ENCODE data around the gene GIGYF1. TPM values are rescaled to one million over a fixed set of nuclear protein-coding genes. Genes with fewer than 3 reads are reported as not detected.

Gene GIGYF1
- total and polyA plus RNA-seq, 5 donors from 2014 or later = 0.71 to 82.4 (median 0.76) TPM

GRCh38 chr7:100686201-100686821 lies 7.7 kb downstream of the GIGYF1 start:
- H3K27ac ChIP-seq (ENCODE audit: insufficient read depth, low read length, poor library complexity, severe bottlenecking) = no peak overlapping the region
- no peaks in the 10 kb centered on the region for H3K9me3 ChIP-seq (ENCODE audit: control insufficient read depth in 2 of 2, low read length in 2 of 2)
- no peak overlapping the region for H3K4me3 ChIP-seq (ENCODE audit: low read depth, low read length)
- ATAC-seq (ENCODE audit: low read depth in 2 of 2) (no peak), DNase-seq (no peak)
- peaks cover 14% of the 10 kb centered on the region for H3K36me3 Mint-ChIP-seq
- no peaks in the 10 kb centered on the region for H3K27me3 ChIP-seq (ENCODE audit: control insufficient read depth, insufficient read depth, low read length)
- no peaks in the 10 kb centered on the region for H3K9me3 Mint-ChIP-seq
- H3K4me3 Mint-ChIP-seq = peak overlapping the region in 1 of 4 donors; percentile 61
- H3K4me1 Mint-ChIP-seq = peaks cover 0 to 27% (median 7%) of the 10 kb centered on the region in 4 donors
- H3K27me3 Mint-ChIP-seq = no peaks in the 10 kb centered on the region
- no peak overlapping the region for H3K27ac Mint-ChIP-seq
- peaks cover 53% of the 10 kb centered on the region for H3K36me3 ChIP-seq (ENCODE audit: control insufficient read depth, insufficient read depth, low read length)
- peaks cover 19% of the 10 kb centered on the region for H3K4me1 ChIP-seq (ENCODE audit: control insufficient read depth, insufficient read depth, low read length, poor library complexity, severe bottlenecking)

GRCh38 chr7:100685631-100686145 lies 8.4 kb downstream of the GIGYF1 start:
- H3K27me3 ChIP-seq (ENCODE audit: control insufficient read depth, insufficient read depth, low read length) = no peaks in the 10 kb centered on the region
- H3K9me3 ChIP-seq (ENCODE audit: control insufficient read depth in 2 of 2, low read length in 2 of 2) = no peaks in the 10 kb centered on the region
- Mint-ChIP-seq H3K27ac (no peak overlapping the region), H3K36me3 (peaks cover 14% of the 10 kb centered on the region), H3K9me3 (no peaks in the 10 kb centered on the region), H3K4me1 (peaks cover 0 to 31% (median 7%) of the 10 kb centered on the region in 4 donors), H3K27me3 (no peaks in the 10 kb centered on the region), H3K4me3 (peak overlapping the region in 1 of 4 donors; percentile 46)
- H3K4me3 ChIP-seq (ENCODE audit: low read depth, low read length) = no peak overlapping the region
- no peak overlapping the region for H3K27ac ChIP-seq (ENCODE audit: insufficient read depth, low read length, poor library complexity, severe bottlenecking)
- DNase-seq (no peak), ATAC-seq (ENCODE audit: low read depth in 2 of 2) (no peak)
- peaks cover 53% of the 10 kb centered on the region for H3K36me3 ChIP-seq (ENCODE audit: control insufficient read depth, insufficient read depth, low read length)
- peaks cover 19% of the 10 kb centered on the region for H3K4me1 ChIP-seq (ENCODE audit: control insufficient read depth, insufficient read depth, low read length, poor library complexity, severe bottlenecking)

- H3K9me3 Mint-ChIP-seq = peaks cover 0 to 1% (median 0%) of the 10 kb centered on the region in 7 donors
Observed at GRCh38 chr7:100685049-100685605, 8.9 kb downstream of the GIGYF1 start.

GRCh38 chr7:100684534-100685042 lies 9.5 kb downstream of the GIGYF1 start:
- peaks cover 0 to 1% (median 0%) of the 10 kb centered on the region in 7 donors for H3K9me3 Mint-ChIP-seq
- H3K4me3 Mint-ChIP-seq = no peak overlapping the region
- ATAC-seq (ENCODE audit: low read depth in 2 of 2) (no peak), DNase-seq (no peak)
- H3K36me3 Mint-ChIP-seq = peaks cover 14% of the 10 kb centered on the region
- Histone ChIP-seq H3K9me3 (ENCODE audit: control insufficient read depth in 2 of 2, low read length in 2 of 2) (no peaks in the 10 kb centered on the region), H3K36me3 (ENCODE audit: control insufficient read depth, insufficient read depth, low read length) (peaks cover 51% of the 10 kb centered on the region), H3K27ac (ENCODE audit: insufficient read depth, low read length, poor library complexity, severe bottlenecking) (no peak overlapping the region), H3K4me3 (ENCODE audit: low read depth, low read length) (no peak overlapping the region), H3K27me3 (ENCODE audit: control insufficient read depth, insufficient read depth, low read length) (no peaks in the 10 kb centered on the region), H3K4me1 (ENCODE audit: control insufficient read depth, insufficient read depth, low read length, poor library complexity, severe bottlenecking) (peaks cover 26% of the 10 kb centered on the region)
- no peaks in the 10 kb centered on the region for H3K27me3 Mint-ChIP-seq
- no peak overlapping the region for H3K27ac Mint-ChIP-seq
- H3K4me1 Mint-ChIP-seq = peaks cover 4 to 37% (median 9%) of the 10 kb centered on the region in 4 donors

More at GRCh38 chr7:100685049-100685605, 8.9 kb downstream of the GIGYF1 start:
- H3K4me3 Mint-ChIP-seq = no peak overlapping the region
- H3K4me3 ChIP-seq (ENCODE audit: low read depth, low read length) = no peak overlapping the region
- H3K27ac ChIP-seq (ENCODE audit: insufficient read depth, low read length, poor library complexity, severe bottlenecking) = no peak overlapping the region
- peaks cover 53% of the 10 kb centered on the region for H3K36me3 ChIP-seq (ENCODE audit: control insufficient read depth, insufficient read depth, low read length)
- no peaks in the 10 kb centered on the region for H3K27me3 Mint-ChIP-seq
- peaks cover 22% of the 10 kb centered on the region for H3K4me1 ChIP-seq (ENCODE audit: control insufficient read depth, insufficient read depth, low read length, poor library complexity, severe bottlenecking)
- DNase-seq = no peak
- no peak for ATAC-seq (ENCODE audit: low read depth in 2 of 2)
- H3K27me3 ChIP-seq (ENCODE audit: control insufficient read depth, insufficient read depth, low read length) = no peaks in the 10 kb centered on the region
- no peaks in the 10 kb centered on the region for H3K9me3 ChIP-seq (ENCODE audit: control insufficient read depth in 2 of 2, low read length in 2 of 2)
- peaks cover 3 to 36% (median 10%) of the 10 kb centered on the region in 4 donors for H3K4me1 Mint-ChIP-seq
- H3K27ac Mint-ChIP-seq = peak overlapping the region in 1 of 3 donors; percentile 55
- peaks cover 14% of the 10 kb centered on the region for H3K36me3 Mint-ChIP-seq

GRCh38 chr7:100683659-100684533 lies 10.2 kb downstream of the GIGYF1 start:
- Mint-ChIP-seq H3K36me3 (peaks cover 12% of the 10 kb centered on the region), H3K4me1 (peaks cover 4 to 37% (median 9%) of the 10 kb centered on the region in 4 donors), H3K27ac (no peak overlapping the region), H3K27me3 (no peaks in the 10 kb centered on the region), H3K9me3 (peaks cover 0 to 1% (median 0%) of the 10 kb centered on the region in 7 donors), H3K4me3 (no peak overlapping the region)
- H3K27ac ChIP-seq (ENCODE audit: insufficient read depth, low read length, poor library complexity, severe bottlenecking) = no peak overlapping the region
- ATAC-seq (ENCODE audit: low read depth in 2 of 2) = no peak
- no peak overlapping the region for H3K4me3 ChIP-seq (ENCODE audit: low read depth, low read length)
- no peaks in the 10 kb centered on the region for H3K9me3 ChIP-seq (ENCODE audit: control insufficient read depth in 2 of 2, low read length in 2 of 2)
- H3K4me1 ChIP-seq (ENCODE audit: control insufficient read depth, insufficient read depth, low read length, poor library complexity, severe bottlenecking) = peaks cover 28% of the 10 kb centered on the region
- H3K36me3 ChIP-seq (ENCODE audit: control insufficient read depth, insufficient read depth, low read length) = peaks cover 49% of the 10 kb centered on the region
- H3K27me3 ChIP-seq (ENCODE audit: control insufficient read depth, insufficient read depth, low read length) = no peaks in the 10 kb centered on the region
- DNase-seq = no peak

- peaks cover 8% of the 10 kb centered on the region for H3K36me3 Mint-ChIP-seq
- peaks cover 4 to 36% (median 10%) of the 10 kb centered on the region in 4 donors for H3K4me1 Mint-ChIP-seq
- peaks cover 27% of the 10 kb centered on the region for H3K4me1 ChIP-seq (ENCODE audit: control insufficient read depth, insufficient read depth, low read length, poor library complexity, severe bottlenecking)
- H3K36me3 ChIP-seq (ENCODE audit: control insufficient read depth, insufficient read depth, low read length) = peaks cover 46% of the 10 kb centered on the region
- ATAC-seq (ENCODE audit: low read depth in 2 of 2) (no peak), DNase-seq (no peak)
- no peaks in the 10 kb centered on the region for H3K27me3 Mint-ChIP-seq
- H3K4me3 Mint-ChIP-seq = peak overlapping the region in 1 of 4 donors; percentile 83
- no peaks in the 10 kb centered on the region for H3K27me3 ChIP-seq (ENCODE audit: control insufficient read depth, insufficient read depth, low read length)
- peak overlapping the region in 1 of 3 donors; percentile 71 for H3K27ac Mint-ChIP-seq
- no peaks in the 10 kb centered on the region for H3K9me3 ChIP-seq (ENCODE audit: control insufficient read depth in 2 of 2, low read length in 2 of 2)
- peaks cover 0 to 1% (median 0%) of the 10 kb centered on the region in 7 donors for H3K9me3 Mint-ChIP-seq
- no peak overlapping the region for H3K27ac ChIP-seq (ENCODE audit: insufficient read depth, low read length, poor library complexity, severe bottlenecking)
- no peak overlapping the region for H3K4me3 ChIP-seq (ENCODE audit: low read depth, low read length)
Observed at GRCh38 chr7:100682991-100683658, 10.9 kb downstream of the GIGYF1 start.

- Mint-ChIP-seq H3K27ac (no peak overlapping the region), H3K9me3 (peaks cover 0 to 1% (median 0%) of the 10 kb centered on the region in 7 donors), H3K27me3 (no peaks in the 10 kb centered on the region), H3K4me1 (peaks cover 4 to 42% (median 10%) of the 10 kb centered on the region in 4 donors), H3K36me3 (peaks cover 8% of the 10 kb centered on the region), H3K4me3 (no peak overlapping the region)
- Histone ChIP-seq H3K27me3 (ENCODE audit: control insufficient read depth, insufficient read depth, low read length) (no peaks in the 10 kb centered on the region), H3K36me3 (ENCODE audit: control insufficient read depth, insufficient read depth, low read length) (peaks cover 50% of the 10 kb centered on the region), H3K4me1 (ENCODE audit: control insufficient read depth, insufficient read depth, low read length, poor library complexity, severe bottlenecking) (peaks cover 24% of the 10 kb centered on the region), H3K9me3 (ENCODE audit: control insufficient read depth in 2 of 2, low read length in 2 of 2) (no peaks in the 10 kb centered on the region), H3K27ac (ENCODE audit: insufficient read depth, low read length, poor library complexity, severe bottlenecking) (no peak overlapping the region), H3K4me3 (ENCODE audit: low read depth, low read length) (no peak overlapping the region)
- ATAC-seq (ENCODE audit: low read depth in 2 of 2) (no peak), DNase-seq (no peak)
Observed at GRCh38 chr7:100682228-100682741, 11.8 kb downstream of the GIGYF1 start.
